GM21381 (cell line): ENCODE measurements around the gene PRTN3.
A peak's percentile ranks its signal among the peaks of the same experiment; 100 is the strongest.
"Not testable (repeated sequence)": the region's sequence is repeated elsewhere in the genome, so short reads cannot be mapped to it uniquely, and the experiment has no call there.

Experiments used
- ATAC-seq: cut with Tn5 transposase; IDR thresholded peaks from one replicate; pipeline ENCODE4 v1.9.1; 2021; ENCODE audit warnings: mild to moderate bottlenecking, moderate library complexity; ENCODE audit not compliant: unreplicated experiment

Gene PRTN3

DNA sequence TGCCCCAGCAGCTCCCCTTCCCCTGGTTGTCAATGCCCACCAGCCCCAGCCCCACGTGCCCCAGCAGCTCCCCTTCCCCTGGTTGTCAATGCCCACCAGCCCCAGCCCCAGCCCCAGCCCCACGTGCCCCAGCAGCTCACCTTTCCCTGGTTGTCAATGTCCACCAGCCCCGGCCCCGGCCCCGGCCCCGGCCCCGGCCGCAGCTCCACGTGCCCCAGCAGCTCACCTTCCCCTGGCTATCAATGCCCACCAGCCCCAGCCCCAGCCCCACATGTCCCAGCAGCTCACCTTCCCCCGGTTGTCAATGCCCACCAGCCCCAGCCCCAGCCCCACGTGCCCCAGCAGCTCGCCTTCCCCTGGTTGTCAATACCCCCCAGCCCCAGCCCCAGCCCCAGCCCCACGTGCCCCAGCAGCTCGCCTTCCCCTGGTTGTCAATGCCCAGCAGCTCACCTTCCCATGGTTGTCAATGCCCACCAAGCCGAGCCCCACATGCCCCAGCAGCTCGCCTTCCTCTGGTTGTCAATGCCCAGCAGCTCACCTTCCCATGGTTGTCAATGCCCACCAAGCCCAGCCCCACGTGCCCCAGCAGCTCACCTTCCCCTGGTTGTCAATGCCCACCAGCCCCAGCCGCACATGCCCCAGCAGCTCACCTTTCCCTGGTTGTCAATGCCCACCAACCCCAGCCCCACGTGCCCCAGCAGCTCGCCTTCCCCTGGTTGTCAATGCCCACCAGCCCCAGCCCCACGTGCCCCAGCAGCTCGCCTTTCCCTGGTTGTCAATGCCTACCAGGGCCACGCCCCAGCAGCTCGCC is 38.2 kb downstream of the PRTN3 start:
- ATAC-seq: not testable (repeated sequence)

DNA sequence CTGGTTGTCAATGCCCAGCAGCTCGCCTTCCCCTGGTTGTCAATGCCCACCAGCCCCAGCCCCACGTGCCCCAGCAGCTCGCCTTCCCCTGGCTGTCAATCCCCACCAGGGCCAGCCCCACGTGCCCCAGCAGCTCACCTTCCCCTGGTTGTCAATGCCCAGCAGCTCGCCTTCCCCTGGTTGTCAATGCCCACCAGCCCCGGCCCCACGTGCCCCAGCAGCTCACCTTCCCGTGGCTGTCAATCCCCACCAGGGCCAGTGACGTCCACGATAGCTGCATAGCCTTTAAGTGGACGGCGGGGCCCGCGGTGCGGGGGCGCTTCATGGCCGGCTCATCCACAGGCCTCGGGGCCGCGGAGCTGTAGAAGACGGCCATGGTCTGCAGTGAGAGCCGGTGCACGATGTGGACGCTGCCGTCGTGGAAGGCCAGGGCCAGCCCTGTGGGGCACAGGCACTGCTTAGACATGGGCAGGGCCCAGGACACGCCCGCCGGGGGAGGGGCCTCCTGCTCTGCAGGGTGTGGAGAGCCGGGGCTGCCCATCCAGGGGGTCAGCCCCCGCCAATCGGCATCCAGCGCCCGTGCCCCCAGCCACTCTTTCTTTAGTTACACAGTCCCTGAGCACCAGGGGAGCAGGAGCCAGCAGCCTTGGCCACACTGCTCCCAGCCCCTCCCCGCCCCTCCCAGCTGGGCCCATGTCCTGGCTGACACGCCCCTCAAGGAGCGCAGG is 39.1 kb downstream of the PRTN3 start:
- ATAC-seq: no peak

DNA sequence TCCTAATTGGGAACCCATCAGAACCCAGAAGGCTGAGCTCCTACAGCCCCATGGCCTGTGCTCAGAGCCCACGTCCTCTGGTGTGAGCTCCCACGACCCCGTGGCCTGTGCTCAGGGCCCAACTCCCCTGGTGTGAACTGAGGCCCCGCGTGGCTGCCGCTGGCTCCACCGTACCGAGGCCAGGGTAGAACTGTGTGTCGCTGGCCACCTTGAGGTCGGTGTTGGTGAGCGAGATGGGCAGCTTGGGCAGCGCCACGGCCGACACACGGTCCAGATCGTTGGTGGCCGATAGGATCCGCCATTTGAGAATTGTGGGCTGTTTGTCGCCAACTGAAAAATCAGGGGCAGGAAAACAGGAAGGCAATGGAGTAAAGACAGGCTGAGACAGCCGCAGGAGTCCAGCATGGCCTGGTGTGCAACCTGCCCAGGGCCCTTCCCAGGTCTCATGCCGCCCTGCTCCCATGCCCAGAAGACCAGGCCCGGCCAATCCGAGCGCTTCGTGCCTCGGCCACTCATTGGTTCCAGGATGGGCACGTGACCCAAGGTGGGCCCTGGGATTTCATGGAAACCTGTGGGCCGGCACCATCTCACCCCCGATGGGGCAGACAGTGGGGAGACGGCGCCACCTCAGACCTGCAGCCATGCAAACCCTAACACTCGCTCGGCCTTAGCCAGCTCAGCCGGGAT is 40.7 kb downstream of the PRTN3 start:
- no peak for ATAC-seq

DNA sequence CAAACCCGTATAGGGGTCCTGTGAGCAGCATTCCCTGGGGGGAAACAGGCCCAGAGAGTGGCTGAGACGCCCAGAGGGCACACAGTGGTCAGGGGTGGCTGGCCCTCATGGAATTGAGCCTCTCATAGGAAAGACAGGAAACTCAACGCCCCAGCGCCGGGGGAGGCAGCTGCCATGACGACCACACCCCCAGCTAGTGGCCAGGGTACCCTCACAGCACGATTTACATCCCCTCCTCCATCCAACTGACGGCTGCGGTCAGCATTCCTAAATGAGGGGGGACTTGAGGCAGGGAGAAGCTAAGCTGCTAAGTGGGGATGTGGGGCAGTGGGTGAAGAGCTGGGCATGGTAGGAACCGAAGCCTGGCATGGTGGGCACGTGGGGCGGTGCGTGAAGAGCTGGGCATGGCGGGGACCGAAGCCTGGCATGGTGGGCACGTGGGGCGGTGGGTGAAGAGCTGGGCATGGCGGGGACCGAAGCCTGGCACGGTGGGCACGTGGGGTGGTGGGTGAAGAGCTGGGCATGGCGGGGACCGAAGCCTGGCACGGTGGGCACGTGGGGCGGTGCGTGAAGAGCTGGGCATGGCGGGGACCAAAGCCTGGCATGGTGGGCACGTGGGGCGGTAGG is 42.2 kb downstream of the PRTN3 start:
- no peak for ATAC-seq

DNA sequence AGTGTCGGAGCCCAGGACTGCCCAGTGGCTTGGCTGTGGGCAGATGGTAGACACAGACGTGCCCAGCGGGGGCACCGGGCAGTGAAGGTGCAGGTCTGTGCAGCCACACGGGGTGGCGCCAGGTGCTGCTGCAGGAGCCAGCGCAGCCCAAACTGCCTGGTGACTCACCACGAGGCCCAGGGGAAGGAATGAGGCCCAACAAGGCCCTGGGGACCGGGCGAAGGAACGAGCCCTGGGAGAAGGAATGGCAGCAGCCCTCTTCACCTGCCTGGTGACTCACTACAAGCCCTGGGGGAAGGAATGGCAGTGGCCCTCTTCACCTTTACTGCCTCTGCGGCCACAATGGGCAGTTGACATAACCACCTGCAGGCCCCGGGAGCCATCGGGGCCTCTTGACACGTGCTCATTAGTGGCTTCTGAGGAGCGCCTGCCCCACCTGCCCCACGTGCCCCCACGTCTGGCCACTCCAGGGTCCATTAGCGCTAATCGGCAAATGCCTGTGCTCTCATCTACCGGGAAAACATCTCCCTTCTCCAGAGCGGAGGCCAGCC is 42.9 kb downstream of the PRTN3 start:
- ATAC-seq: no peak

DNA sequence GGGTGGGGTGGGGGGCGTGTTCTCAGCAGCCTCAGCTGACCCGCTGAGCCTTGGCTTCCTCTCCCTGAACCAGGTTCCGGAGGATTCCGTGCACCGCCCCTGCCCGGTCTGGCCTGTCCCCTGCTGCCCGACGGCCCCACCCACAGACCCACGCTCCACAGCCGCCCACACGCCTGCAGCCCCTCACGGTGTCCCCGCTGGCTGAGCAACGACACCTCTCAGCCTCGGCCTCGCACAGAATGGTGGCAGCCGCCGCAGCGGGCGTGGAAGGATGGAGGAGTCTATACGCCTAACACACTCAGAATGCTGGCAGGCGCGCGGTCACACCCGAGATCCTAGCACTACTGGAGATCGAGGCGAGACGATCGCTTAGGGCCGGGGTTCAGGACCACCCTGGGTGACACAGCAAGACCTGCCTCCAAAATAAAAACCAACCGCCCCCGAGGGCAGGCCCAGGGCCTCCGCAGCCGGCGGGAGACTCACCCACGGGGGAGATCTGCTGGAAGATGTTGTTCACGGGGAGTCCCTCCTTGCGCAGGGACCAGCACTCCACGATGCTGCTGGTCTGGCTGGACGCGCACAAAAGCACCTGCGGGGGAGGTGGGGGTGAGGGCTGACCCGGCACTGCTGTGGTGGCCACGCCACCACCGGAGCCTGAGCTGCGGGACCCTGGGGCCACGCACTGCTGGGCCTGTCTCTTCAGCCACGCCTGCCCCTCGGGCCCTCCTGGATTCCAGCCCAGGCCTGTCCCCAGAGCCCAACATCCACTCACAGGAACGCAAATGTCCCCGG is 43.8 kb downstream of the PRTN3 start:
- no peak for ATAC-seq

DNA sequence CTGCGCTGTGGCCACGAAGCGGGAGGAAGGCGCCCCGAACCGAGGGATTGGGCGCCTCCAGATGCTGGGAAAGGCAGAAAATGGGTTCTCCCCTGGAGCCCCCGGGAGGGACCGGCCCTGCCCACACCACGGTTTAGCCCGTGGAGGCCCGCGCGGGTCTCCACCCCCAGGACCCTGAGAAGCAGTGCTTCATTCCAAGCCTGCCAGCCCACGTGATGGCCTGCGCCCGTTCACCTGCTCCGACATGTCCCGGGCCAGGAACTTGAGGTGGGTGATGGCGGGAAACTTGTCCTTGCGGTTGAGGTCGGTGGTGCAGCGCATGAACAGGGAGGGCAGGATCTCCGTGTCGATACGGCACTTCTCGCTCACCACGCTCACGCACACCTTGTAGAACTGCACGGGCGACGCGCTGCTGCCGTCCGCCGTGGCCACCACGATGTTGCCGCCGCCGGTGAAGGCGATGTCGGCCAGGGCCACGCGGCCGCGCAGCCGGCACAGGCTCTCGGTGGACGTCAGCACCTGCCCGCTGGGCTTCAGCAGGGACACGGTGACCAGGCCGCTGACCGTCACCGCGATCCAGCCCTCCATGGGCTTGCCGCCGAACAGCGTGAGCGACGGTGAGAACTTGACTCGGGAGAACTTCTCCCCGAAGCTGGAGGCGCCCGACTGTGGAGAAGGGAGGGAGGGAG is 44.9 kb downstream of the PRTN3 start:
- no peak for ATAC-seq

DNA sequence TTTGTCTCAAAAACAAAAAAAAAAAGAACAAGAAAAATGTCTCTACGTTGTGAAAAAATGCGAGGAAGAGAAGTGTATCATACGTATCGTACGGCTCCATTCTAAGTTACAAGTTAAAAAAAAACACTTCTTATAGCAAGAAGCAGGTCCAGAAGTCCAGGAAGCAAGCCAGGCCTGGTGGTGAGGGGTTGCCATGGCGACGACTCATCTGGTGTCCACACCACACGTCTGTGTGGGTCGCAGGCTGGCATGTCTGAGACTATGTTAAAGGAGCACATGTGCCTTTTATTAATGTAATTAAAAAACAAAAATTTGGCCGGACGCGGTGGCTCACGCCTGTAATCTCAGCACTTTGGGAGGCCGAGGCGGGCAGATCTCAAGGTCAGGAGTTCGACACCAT is 46.3 kb downstream of the PRTN3 start:
- no peak for ATAC-seq

DNA sequence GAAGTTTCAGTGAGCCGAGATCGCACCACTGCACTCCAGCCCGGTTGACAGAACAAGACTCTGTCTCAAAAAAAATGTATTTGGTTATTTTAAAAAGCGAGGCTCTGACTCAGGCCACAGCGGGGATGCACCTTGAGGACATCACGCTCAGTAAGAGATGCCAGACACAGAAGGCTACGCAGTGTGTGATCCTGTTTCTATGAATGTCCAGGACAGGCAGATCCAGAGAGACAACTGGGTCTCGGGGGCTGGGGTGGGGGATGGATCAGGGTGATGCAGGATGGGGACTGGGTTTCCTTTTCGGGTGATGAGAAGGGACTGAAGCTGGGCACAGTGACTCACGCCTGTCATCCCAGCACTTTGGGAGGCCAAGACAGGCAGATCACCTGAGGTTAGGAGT is 46.8 kb downstream of the PRTN3 start:
- ATAC-seq: no peak

DNA sequence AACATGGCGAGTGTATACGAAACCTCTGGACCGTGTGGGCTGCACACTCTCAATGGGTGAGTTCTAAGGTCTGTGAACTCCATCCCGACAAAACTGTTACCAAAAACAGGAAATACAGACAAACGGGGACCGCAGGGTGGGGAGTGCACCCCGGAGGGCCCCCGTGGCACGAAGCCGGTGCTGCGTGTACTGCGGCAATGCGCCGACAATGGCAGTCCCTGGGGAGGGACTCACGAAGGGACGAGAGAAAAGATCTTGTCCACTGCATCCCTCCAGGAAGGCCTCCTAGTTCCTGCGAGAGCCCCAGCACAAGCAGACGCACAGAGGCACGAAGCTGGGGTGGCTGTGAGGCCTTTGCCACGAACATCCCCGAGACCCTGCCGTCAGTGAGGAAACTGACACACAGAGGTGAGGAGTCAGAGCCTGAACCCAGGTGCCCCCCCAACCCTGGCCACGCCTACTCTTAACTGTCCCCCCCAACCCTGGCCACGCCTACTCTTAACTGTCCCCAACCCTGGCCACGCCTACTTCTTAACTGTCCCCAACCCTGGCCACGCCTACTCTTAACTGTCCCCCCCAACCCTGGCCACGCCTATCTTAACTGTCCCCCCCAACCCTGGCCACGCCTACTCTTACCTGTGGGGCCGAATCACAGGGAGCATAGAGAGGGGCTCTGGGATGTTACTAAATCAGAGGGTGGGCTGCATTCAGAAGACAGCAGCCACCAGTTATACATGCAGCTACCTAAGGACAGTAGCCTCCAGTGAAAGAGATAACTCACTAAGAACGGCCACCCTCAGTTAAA is 48.0 kb downstream of the PRTN3 start:
- no peak for ATAC-seq

DNA sequence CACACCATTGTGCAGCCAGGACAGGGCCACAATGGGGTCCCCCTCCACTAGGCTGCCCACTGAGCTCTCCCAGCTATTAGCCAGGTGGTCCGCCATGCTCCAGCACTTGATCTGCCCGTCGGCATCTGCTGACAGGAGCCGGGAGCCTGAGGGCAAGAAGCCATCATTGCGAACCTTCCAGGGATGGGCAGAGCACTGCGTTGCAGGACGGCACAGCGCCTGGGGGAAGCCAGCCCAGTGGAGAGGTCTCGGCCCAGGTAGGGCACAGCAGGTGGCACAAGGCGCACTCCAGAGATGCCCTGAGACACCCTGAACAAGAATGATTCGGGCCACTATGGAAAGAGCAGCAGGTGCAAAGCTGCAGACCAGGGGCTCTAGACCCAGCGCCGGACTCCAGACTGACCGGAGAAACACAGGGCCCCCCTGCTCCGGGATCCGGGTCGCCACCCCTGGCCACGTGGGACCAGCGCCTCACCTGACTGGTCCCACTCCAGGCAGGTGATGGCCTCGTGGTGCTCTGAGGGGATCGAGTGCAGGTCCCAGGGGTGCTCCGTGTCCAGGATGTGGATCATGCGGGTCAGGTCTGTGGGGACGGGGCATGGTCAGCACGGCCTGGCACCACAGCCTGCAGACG is 49.0 kb downstream of the PRTN3 start:
- ATAC-seq: no peak

DNA sequence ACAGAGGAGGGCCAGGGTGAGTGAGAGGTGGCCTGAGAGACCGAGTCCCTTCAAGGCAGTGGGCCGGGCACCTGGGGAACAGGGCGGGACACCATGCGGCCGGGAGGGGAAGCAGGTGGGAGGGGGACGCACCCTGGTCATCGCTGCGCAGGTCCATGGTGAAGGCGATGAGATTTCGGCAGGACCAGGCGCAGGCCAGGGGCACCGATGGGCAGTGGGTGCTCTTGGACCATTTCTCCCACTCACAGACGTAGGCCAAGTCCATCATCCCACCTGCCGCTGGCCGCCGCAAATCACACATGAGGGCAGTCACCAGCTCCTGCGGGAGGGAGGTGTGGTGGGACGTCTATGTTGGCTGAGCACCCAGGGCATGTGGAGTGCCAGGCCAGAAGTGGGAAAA is 50.0 kb downstream of the PRTN3 start:
- no peak for ATAC-seq

DNA sequence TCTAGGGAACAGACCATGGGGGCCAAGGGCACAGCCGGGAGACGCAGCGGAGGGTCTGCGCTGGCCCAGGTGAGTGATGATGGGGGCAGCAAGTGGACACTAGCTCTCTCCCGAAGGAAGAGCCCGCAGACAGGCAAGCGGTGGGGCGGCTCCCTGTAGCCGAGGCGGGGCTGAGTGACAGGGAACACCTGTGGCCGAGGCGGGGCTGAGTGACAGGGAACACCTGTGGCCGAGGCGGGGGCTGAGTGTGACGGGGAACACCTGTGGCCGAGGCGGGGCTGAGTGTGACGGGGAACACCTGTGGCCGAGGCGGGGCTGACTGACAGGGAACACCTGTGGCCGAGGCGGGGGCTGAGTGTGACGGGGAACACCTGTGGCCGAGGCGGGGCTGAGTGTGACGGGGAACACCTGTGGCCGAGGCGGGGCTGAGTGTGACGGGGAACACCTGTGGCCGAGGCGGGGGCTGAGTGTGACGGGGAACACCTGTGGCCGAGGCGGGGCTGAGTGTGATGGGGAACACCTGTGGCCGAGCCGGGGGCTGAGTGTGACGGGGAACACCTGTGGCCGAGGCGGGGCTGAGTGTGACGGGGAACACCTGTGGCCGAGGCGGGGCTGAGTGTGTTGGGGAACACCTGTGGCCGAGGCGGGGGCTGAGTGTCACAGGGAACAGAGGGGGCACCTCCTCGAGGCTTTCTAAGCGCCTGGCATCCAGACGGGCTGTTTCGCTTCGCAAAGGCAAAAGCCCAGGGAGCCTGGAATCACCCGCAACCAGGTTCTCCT is 50.8 kb downstream of the PRTN3 start:
- ATAC-seq: not testable (repeated sequence)

DNA sequence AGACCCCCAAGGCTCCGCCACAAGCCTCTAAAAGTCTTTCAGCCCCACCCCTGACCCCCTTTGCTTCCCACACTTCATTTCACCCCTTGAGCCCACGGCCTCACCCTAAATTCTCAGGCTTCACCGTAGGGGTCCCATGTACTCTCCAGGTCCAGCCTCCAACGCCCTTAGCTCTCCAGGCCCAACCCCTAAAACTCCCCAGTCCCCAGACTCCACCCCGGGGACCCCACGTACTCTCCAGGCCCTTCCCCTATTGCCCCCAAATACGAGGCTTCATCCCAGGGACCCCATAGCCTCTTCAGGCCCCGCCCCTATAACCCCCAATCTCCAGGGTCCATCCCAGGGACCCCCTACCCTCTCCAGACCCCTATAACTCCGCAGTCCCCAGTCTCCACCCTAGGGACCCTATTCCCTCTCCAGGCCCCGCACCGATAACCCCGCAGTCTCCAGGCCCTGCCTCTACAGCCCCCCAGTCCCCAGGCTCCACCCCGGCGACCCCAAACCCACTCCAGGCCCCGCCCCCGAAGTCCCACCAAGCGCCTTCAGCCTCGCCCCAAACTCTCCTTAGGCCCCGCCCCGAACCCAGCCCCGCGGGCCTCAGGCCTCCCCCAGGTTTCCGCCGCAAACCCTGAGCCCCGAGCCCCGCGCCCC is 51.6 kb downstream of the PRTN3 start:
- no peak for ATAC-seq

DNA sequence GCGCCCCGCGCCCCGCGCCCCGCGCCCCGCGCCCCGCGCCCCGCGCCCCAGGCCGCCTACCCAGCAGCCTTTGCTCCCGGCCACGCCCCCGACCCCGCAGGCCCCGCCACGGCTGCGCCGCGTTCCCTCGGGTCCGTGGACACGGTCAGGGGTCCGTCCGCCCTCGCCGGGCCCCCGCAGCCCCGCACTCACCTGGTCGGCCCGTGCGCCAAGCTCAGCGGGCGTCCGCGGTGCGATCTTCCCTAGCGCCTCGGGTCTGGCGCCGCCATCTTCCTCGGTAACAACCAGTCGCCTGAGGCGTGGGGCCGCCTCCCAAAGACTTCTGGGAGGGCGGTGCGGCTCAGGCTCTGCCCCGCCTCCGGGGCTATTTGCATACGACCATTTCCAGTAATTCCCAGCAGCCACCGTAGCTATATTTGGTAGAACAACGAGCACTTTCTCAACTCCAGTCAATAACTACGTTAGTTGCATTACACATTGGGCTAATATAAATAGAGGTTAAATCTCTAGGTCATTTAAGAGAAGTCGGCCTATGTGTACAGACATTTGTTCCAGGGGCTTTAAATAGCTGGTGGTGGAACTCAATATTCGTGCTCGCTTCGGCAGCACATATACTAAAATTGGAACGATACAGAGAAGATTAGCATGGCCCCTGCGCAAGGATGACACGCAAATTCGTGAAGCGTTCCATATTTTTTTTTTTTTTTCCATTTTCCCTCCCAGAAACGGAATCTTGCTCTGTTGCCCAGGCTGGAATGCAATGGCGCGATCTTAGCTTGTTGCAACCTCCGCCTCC is 52.3 kb downstream of the PRTN3 start, which contains the start of the genes MED16 and RNU6-9:
Gene MED16 (minus strand): TSS at position 294 of the 796 bp plus-strand sequence. CDS start 2,056 bp downstream, outside the sequence.
Gene RNU6-9 (plus strand): TSS at position 591 of the 796 bp plus-strand sequence.
- ATAC-seq: peak; percentile 85

DNA sequence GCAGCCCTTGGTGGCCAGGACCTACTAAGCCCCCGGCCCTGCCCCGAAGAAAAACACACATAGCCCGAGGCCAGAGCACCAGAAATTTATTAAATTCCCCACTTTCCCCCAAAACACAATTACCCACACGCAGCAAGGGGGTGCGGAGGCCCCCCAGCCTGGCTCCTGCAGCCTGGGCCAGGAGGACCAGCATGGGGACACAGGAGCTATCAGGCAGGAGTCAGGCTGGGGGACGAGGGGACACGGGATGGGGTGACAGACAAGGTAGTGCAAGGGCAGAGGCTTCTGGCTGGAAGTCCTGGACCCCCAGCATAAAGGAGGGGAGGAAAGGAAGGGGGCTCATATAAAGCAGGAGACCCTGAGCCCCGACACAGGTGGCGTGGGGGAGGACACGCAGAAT is 55.6 kb downstream of the PRTN3 start:
- no peak for ATAC-seq
